A549 (cell line): ENCODE results near the gene ZWILCH. TPM values are rescaled to one million over a fixed set of nuclear protein-coding genes. Genes with fewer than 3 reads are reported as not detected.

Experiments
- ATAC-seq, 2 experiments: fragments of 200-7000 bp in 1 of 2; fragments of >200 bp in 1 of 2; cut with Nextera tagmentation in 1 of 2; cut with Tn5 transposase in 1 of 2; 3 replicates each; pipeline versions ENCODE4 v1.8.0 to v1.9.1; 2018 to 2020; ENCODE audit warnings: mild to moderate bottlenecking in 1 of 2, moderate library complexity in 1 of 2
- CTCF ChIA-PET: fragments of 300-600 bp; sonication (Branson Sonifier 250); formaldehyde crosslinking; extraction: SDS; loops from one replicate; lab custom pipeline; 2021; ENCODE audit warnings: antibody characterized with exemption, inconsistent platforms; lab: Yijun Ruan, JAX
- POLR2A ChIA-PET: fragments of 350-600 bp; formaldehyde crosslinking; extraction: SDS; loops from one replicate; lab custom pipeline; 2021; ENCODE audit warnings: antibody characterized with exemption, inconsistent platforms; lab: Yijun Ruan, JAX
- DNase-seq, 2 experiments: peaks; one replicate each; pipeline versions ENCODE4 v3.0.0 to v3.0.0-alpha.2; 2011 to 2016; ENCODE audit warnings: low read depth in 1 of 2, low spot score in 1 of 2
- FAIRE-seq: peaks from 2 replicates; lab custom pipeline; 2011; peaks lifted over from hg19 to GRCh38; lab: Jason Lieb, UNC
- H3K27ac ChIP-seq, 2 experiments: fragments of >200 bp; sonication (Bioruptor Twin); formaldehyde crosslinking; 3 replicates each; pipeline ENCODE4 v1.5.1; 2016 to 2017
- H3K4me1 ChIP-seq: fragments of >200 bp; sonication (Bioruptor Twin); formaldehyde crosslinking; 3 replicates; pipeline ENCODE4 v1.6.1; 2016
- H3K4me2 ChIP-seq: fragments of >200 bp; sonication (Bioruptor Twin); formaldehyde crosslinking; 3 replicates; pipeline ENCODE4 v1.6.1; 2016
- H3K4me3 ChIP-seq: fragments of >200 bp; sonication (Bioruptor Twin); formaldehyde crosslinking; 3 replicates; pipeline ENCODE4 v1.5.1; 2016
- H3K9me3 ChIP-seq: fragments of >200 bp; sonication (Bioruptor Twin); formaldehyde crosslinking; 3 replicates; pipeline ENCODE4 v1.6.1; 2016
- ATOH8 ChIP-seq: fragments of 250-450 bp; sonication (Bioruptor Pico); IDR thresholded peaks from 2 replicates; pipeline ENCODE4 v1.5.0; 2020; ENCODE audit warnings: low read depth, mild to moderate bottlenecking, moderate library complexity
- CEBPB ChIP-seq, 2 experiments: fragments of >200 bp in 1 of 2; sonication (Bioruptor Twin) in 1 of 2; formaldehyde crosslinking in 1 of 2; IDR thresholded peaks; 2 replicates each; pipeline ENCODE4 v1.6.1; 2012 to 2016
- CHD2 ChIP-seq: fragments of 150-350 bp; IDR thresholded peaks from 2 replicates; pipeline ENCODE4 v1.6.1; 2014; ENCODE audit warnings: low read length; ENCODE audit not compliant: partially characterized antibody
- CHD4 ChIP-seq: fragments of 200-600 bp; sonication (generic); IDR thresholded peaks from 2 replicates; pipeline ENCODE4 v1.6.1; 2016; ENCODE audit warnings: antibody characterized with exemption, mild to moderate bottlenecking, borderline replicate concordance
- EHF ChIP-seq: fragments of 250-450 bp; sonication (Bioruptor Pico); IDR thresholded peaks from 2 replicates; pipeline ENCODE4 v1.5.0; 2020; ENCODE audit warnings: mild to moderate bottlenecking
- FOXS1 ChIP-seq: fragments of 250-450 bp; sonication (Bioruptor Pico); IDR thresholded peaks from 2 replicates; pipeline ENCODE4 v1.5.0; 2020; ENCODE audit warnings: mild to moderate bottlenecking, moderate library complexity
- HDAC2 ChIP-seq: fragments of 200-600 bp; sonication (generic); IDR thresholded peaks from 2 replicates; pipeline ENCODE4 v1.6.1; 2016
- HMGXB4 ChIP-seq: fragments of 250-450 bp; sonication (Bioruptor Pico); IDR thresholded peaks from 2 replicates; pipeline ENCODE4 v1.5.0; 2021; ENCODE audit warnings: mild to moderate bottlenecking, moderate library complexity, borderline replicate concordance
- HOXA7 ChIP-seq: fragments of 250-450 bp; sonication (Bioruptor Pico); IDR thresholded peaks from 2 replicates; pipeline ENCODE4 v1.5.0; 2020; ENCODE audit warnings: mild to moderate bottlenecking, moderate library complexity
- HOXB13 ChIP-seq: fragments of 250-450 bp; sonication (Bioruptor Pico); IDR thresholded peaks from 2 replicates; pipeline ENCODE4 v1.5.0; 2020; ENCODE audit warnings: low read depth, mild to moderate bottlenecking, moderate library complexity
- HOXB5 ChIP-seq: fragments of 250-450 bp; sonication (Bioruptor Pico); IDR thresholded peaks from 2 replicates; pipeline ENCODE4 v1.5.0; 2020; ENCODE audit warnings: mild to moderate bottlenecking, moderate library complexity
- JUN ChIP-seq, 2 experiments: fragments of >200 bp; sonication (Bioruptor Twin); formaldehyde crosslinking; IDR thresholded peaks; 2 replicates in 1 of 2; 3 replicates in 1 of 2; pipeline ENCODE4 v1.6.1; 2016 to 2017
- KDM1A ChIP-seq: fragments of 200-600 bp; sonication (generic); IDR thresholded peaks from 2 replicates; pipeline ENCODE4 v1.6.1; 2016; ENCODE audit warnings: low read depth, mild to moderate bottlenecking
- MYC ChIP-seq: IDR thresholded peaks from 2 replicates; pipeline ENCODE4 v1.6.1; 2012; ENCODE audit warnings: mild to moderate bottlenecking, inconsistent platforms, low read length, improper control_type of control experiment, borderline replicate concordance
- NFE2L2 ChIP-seq: fragments of 150-350 bp; conservative IDR thresholded peaks from 2 replicates; pipeline ENCODE4 v1.6.1; 2014; ENCODE audit warnings: low read length
- NR3C1 ChIP-seq: fragments of >200 bp; sonication (Bioruptor Twin); formaldehyde crosslinking; IDR thresholded peaks from 3 replicates; pipeline ENCODE4 v1.6.1; 2017
- POLR2A ChIP-seq: IDR thresholded peaks from 2 replicates; pipeline ENCODE4 v1.6.1; 2012; ENCODE audit warnings: mild to moderate bottlenecking, low read length
- POLR2AphosphoS2 ChIP-seq: conservative IDR thresholded peaks from 2 replicates; pipeline ENCODE4 v1.6.1; 2012; ENCODE audit warnings: low read length, improper control_type of control experiment, inconsistent platforms
- RNF2 ChIP-seq: fragments of 200-600 bp; sonication (generic); IDR thresholded peaks from 2 replicates; pipeline ENCODE4 v1.6.1; 2016; ENCODE audit warnings: low read depth, mild to moderate bottlenecking, antibody characterized with exemption, moderate library complexity, borderline replicate concordance
- SMC3 ChIP-seq: fragments of >200 bp; sonication (Bioruptor Twin); formaldehyde crosslinking; IDR thresholded peaks from 3 replicates; pipeline ENCODE4 v1.6.1; 2018; ENCODE audit warnings: inconsistent platforms
- SREBF2 ChIP-seq: fragments of 450-650 bp; IDR thresholded peaks from 2 replicates; pipeline ENCODE4 v1.6.1; 2014; ENCODE audit warnings: mild to moderate bottlenecking, moderate library complexity
- TP53 ChIP-seq: fragments of 250-450 bp; sonication (Bioruptor Pico); IDR thresholded peaks from 2 replicates; pipeline ENCODE4 v1.5.0; 2021; ENCODE audit warnings: mild to moderate bottlenecking, moderate library complexity
- USF2 ChIP-seq: fragments of 450-650 bp; IDR thresholded peaks from 2 replicates; pipeline ENCODE4 v1.6.1; 2014; ENCODE audit warnings: antibody characterized with exemption
- ZC3H11A ChIP-seq: fragments of 450-650 bp; IDR thresholded peaks from 2 replicates; pipeline ENCODE4 v1.6.1; 2014; ENCODE audit warnings: antibody characterized with exemption, mild to moderate bottlenecking
- ZFP36 ChIP-seq: fragments of 450-650 bp; IDR thresholded peaks from 2 replicates; pipeline ENCODE4 v1.6.1; 2014; ENCODE audit warnings: borderline replicate concordance; ENCODE audit not compliant: partially characterized antibody
- ZSCAN20 ChIP-seq: fragments of 250-450 bp; sonication (Bioruptor Pico); IDR thresholded peaks from 2 replicates; pipeline ENCODE4 v1.8.0; 2022; ENCODE audit warnings: mild to moderate bottlenecking, moderate library complexity
- WGBS: methylation state at CpG from one replicate; pipeline ENCODE4 v1.1.6; 2017; ENCODE audit errors: missing lambda C conversion rate; 5-methylcytosine and 5-hydroxymethylcytosine counted together
- polyA plus RNA-seq, 4 experiments: library from polyadenylated mRNA; depleted of rRNA in 3 of 4; stranded (reverse); fragments of >200 nt; fragmentation: RNase III in 1 of 4; extraction: RNeasy Plus Mini Kit Qiagen cat#74134 plus additional on column Dnase treatment in 1 of 4; gene quantifications; 2 replicates in 3 of 4; 3 replicates in 1 of 4; pipeline ENCODE4 v1.2.3, GENCODE V29; 2011 to 2017
- TF ChIP-seq, protein P1 (sequence below): IDR thresholded peaks from 2 replicates; pipeline ENCODE4 v1.6.1; 2012

ZWILCH gene
- polyA plus RNA-seq, 2 of the 4 experiments (the other 2 are of a cell fraction): 49.4 to 70.9 TPM

GRCh38 chr15:66570327-66570726, 65.2 kb downstream of the ZWILCH start:
- ATAC-seq: no peak
- WGBS: 67% methylated on average over 3 of the region's 3 CpGs
- no peak overlapping the region for H3K4me3 ChIP-seq
- no peak for TF ChIP-seq JUN (IDR thresholded peaks at IDR 0.05)
- TF ChIP-seq SREBF2: no peak
- TF ChIP-seq NR3C1: no peak
- no peak for TF ChIP-seq ZFP36
- no peak for TF ChIP-seq SMC3
- TF ChIP-seq, all 56 proteins: peak for 0
- no peak overlapping the region for H3K4me2 ChIP-seq
- DNase-seq: no peak
- ChIA-PET CTCF (interaction anchor here (5.9 kb wide), 1 partner anchor 8 kb away, joined by 93 read pairs; no protein-coding TSS in a partner anchor), POLR2A (no interaction called here)
- no peaks in the 10 kb centered on the region for H3K4me1 ChIP-seq
- no peak overlapping the region for H3K27ac ChIP-seq
- no peaks in the 10 kb centered on the region for H3K9me3 ChIP-seq
- no peak for FAIRE-seq

GRCh38 chr15:66570842-66571478, 65.8 kb downstream of the ZWILCH start:
- POLR2A ChIA-PET: no interaction called here
- CTCF ChIA-PET: interaction anchor here (0.5 to 5.9 kb wide), 6 partner anchors 8 to 30 kb away, joined by 3 to 93 read pairs (median 3); no protein-coding TSS in a partner anchor
- no peak for ATAC-seq
- TF ChIP-seq FOXS1 (CRISPR knock-in tag): no peak
- no peak for TF ChIP-seq KDM1A
- no peak for TF ChIP-seq RNF2
- no peak for TF ChIP-seq TP53 (CRISPR knock-in tag)
- no peak for TF ChIP-seq POLR2AphosphoS2
- no peak for TF ChIP-seq POLR2A
- TF ChIP-seq EHF (CRISPR knock-in tag): no peak
- TF ChIP-seq NFE2L2: no peak
- TF ChIP-seq ZFP36: no peak
- TF ChIP-seq, protein P1, sequence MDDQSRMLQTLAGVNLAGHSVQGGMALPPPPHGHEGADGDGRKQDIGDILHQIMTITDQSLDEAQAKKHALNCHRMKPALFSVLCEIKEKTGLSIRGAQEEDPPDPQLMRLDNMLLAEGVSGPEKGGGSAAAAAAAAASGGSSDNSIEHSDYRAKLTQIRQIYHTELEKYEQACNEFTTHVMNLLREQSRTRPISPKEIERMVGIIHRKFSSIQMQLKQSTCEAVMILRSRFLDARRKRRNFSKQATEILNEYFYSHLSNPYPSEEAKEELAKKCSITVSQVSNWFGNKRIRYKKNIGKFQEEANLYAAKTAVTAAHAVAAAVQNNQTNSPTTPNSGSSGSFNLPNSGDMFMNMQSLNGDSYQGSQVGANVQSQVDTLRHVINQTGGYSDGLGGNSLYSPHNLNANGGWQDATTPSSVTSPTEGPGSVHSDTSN: no peak
- TF ChIP-seq HMGXB4: no peak
- no peak for TF ChIP-seq ZSCAN20 (CRISPR knock-in tag)
- no peak for TF ChIP-seq MYC
- TF ChIP-seq HOXA7 (CRISPR knock-in tag): no peak
- no peak for TF ChIP-seq HOXB5 (CRISPR knock-in tag)
- TF ChIP-seq, all 56 proteins: peak for 0
- H3K4me1 ChIP-seq: no peaks in the 10 kb centered on the region
- no peak for FAIRE-seq
- no peak overlapping the region for H3K4me3 ChIP-seq
- H3K4me2 ChIP-seq: no peak overlapping the region
- no peak overlapping the region for H3K27ac ChIP-seq
- no peaks in the 10 kb centered on the region for H3K9me3 ChIP-seq
- DNase-seq: no peak
- 69% methylated on average over 6 of the region's 6 CpGs for WGBS

- FAIRE-seq (no peak), DNase-seq (no peak), ATAC-seq (no peak)
- CTCF ChIA-PET: interaction anchor here (1.0 kb wide), 2 partner anchors 12 to 14 kb away, joined by 3 to 4 read pairs; no protein-coding TSS in a partner anchor
- no peak overlapping the region for H3K27ac ChIP-seq
- no peak overlapping the region for H3K4me2 ChIP-seq
- H3K4me3 ChIP-seq: no peak overlapping the region
- no peaks in the 10 kb centered on the region for H3K4me1 ChIP-seq
- TF ChIP-seq MYC (no peak), HDAC2 (no peak), CHD2 (no peak), CEBPB (IDR thresholded peaks at IDR 0.05) (no peak), HOXB5 (CRISPR knock-in tag) (no peak), ATOH8 (no peak), USF2 (no peak), RNF2 (no peak), ZFP36 (no peak), HOXB13 (CRISPR knock-in tag) (no peak), CHD4 (no peak), HMGXB4 (no peak), ZC3H11A (no peak)
- POLR2A ChIA-PET: no interaction called here
- 80% methylated on average over 4 of the region's 4 CpGs for WGBS
- H3K9me3 ChIP-seq: no peaks in the 10 kb centered on the region
These were observed 67.0 kb downstream of the ZWILCH start for GRCh38 chr15:66572146-66572545.
